GOT3 (cell line): ENCODE results near the gene BCL7A.
"Not testable (repeated sequence)": the region's sequence is repeated elsewhere in the genome, so short reads cannot be mapped to it uniquely, and the experiment has no call there.

Source experiments
- DNase-seq: peaks from one replicate; lab custom pipeline; 2025; ENCODE audit warnings: mixed read lengths; lab: John Stamatoyannopoulos, UW

The BCL7A gene

GRCh38 chr12:122021822-122022392 is at the start of gene BCL7A:
TSS of gene BCL7A (plus strand) at chr12:122021884. CDS start at chr12:122022092, 208 bp downstream.
- DNase-seq = no peak

- DNase-seq = no peak
Observed at GRCh38 chr12:121974026-121974985, 47.4 kb upstream of the BCL7A start.

DNA sequence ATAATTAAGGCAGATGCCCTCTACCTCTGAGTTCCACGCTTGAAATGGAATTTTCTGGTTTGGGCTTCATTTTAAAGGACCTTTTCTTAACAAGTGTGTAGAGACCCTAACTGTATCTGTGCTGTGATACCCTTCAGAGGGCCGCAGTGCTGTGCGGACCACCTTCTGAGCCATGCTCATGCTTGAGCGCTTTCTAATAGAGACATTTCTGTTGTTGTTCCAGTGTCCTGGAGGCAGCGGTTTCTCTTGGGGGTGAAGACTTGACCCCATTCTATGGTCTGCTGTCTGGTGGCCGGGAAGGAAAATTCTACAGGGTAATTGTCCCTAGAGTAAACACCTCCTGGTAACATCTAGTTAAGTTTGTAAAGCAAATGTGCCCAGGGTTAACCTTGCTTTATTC is 46.7 kb upstream of the BCL7A start:
- DNase-seq = no peak

DNA sequence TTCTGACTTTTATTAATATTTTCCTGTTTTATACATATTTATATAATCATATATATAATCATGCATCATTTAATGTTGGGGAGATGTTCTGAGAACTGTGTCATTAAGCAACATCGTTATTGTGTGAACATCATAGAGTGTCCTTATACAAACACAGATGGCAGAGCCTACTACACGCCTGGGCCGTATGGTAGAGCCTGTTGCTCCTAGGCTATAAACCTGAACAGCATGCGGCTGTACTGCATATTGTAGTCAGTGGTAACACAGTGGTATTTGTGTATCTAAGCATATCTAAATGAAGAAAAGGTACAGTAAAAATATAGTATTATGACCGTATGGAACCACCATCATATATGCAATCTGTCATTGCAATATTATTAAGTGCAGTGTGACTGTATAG is 44.7 kb upstream of the BCL7A start:
- no peak for DNase-seq

DNA sequence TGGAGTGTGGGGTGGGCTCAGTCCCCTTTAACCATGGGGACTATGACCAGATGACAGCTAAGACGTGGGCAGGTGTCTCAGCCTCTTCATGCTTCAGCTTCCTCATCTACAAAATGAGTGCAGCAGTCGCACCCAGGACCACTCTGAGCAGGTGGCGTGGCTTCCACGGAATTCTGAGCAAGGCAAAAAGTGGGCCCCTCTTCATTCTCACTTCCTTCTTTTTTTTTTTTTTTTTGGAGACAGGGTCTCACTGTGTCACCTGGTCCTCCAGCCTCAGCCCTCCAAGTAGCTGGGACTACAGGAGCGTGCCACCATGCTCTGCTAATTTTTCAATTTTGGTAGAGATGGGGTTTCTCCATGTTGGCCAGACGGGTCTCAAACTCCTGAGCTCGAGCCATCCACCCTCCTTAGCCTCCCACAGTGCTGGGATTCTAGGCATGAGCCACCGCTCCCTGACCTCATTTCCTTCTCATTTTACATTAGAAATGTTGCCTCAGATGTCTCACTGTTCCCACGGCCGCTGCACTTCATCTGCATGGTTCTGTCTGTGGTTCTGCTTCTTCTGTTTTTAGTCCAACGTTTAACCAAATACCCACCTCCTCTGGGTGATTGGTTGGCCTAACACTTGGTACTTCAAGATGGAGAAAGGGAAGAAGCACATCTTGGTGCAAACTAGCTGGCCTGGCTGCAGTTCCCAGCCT is 41.3 kb upstream of the BCL7A start:
- DNase-seq = no peak

DNA sequence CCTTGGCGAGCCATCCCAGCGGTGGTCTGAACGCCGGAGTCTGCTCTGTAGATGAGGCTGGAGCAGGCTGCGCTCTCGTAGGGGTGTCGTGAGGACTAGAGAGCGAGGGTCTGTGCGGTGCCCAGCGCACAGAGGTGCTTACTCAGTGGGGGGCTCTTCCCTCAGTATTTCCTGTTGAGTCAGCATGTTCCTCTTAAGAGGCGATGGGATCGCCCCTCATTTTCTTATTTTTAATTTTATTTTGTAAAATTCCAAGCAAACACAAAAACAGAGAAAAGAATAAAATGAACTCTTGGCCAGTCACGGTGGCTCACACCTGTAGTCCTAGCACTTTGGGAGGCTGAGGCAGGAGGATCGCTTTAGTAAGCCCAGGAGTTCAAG is 40.8 kb upstream of the BCL7A start:
- DNase-seq = no peak

- DNase-seq = no peak
Observed at GRCh38 chr12:121981456-121981855, 40.2 kb upstream of the BCL7A start.

GRCh38 chr12:121982950-121983349 is 38.7 kb upstream of the BCL7A start:
- no peak for DNase-seq

- DNase-seq = no peak
Observed at GRCh38 chr12:121983536-121984210, 38.0 kb upstream of the BCL7A start.

DNA sequence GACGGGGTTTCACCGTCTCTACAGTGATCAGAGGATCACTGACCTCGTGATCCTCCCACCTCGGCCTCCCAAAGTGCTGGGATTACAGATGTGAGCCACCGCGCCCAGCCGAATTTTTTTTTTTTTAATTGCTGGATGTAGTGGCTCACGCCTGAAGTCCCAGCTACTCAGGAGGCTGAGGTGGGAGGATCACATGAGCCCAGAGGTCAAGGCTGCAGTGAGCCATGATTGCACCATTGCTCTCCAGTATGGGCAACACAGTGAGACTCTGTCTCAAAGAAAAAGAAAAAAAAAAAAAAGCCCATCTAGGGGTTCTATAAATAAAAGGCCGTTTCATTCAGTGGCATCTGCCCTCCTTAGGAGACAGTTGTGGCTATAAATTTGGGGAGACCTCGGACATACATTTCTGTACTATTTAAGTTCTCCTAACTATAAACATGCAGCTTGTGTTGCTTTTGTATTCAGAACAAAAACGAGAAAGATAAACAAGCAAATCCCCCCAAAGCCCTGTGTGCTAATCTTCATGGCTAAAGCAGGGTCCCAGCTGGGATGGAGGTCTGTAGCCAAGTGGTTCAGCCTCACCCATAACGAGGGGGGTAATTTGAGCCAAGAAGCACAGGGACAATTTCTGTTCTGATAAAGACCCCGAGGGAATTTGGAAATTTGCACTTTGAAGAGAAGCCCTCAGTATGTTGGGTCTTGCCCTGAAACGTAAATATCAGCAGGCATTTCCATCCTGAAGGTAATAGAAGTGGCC is 35.0 kb upstream of the BCL7A start:
- DNase-seq = no peak

GRCh38 chr12:121988519-121988918 is 33.2 kb upstream of the BCL7A start:
- not testable (repeated sequence) for DNase-seq

DNA sequence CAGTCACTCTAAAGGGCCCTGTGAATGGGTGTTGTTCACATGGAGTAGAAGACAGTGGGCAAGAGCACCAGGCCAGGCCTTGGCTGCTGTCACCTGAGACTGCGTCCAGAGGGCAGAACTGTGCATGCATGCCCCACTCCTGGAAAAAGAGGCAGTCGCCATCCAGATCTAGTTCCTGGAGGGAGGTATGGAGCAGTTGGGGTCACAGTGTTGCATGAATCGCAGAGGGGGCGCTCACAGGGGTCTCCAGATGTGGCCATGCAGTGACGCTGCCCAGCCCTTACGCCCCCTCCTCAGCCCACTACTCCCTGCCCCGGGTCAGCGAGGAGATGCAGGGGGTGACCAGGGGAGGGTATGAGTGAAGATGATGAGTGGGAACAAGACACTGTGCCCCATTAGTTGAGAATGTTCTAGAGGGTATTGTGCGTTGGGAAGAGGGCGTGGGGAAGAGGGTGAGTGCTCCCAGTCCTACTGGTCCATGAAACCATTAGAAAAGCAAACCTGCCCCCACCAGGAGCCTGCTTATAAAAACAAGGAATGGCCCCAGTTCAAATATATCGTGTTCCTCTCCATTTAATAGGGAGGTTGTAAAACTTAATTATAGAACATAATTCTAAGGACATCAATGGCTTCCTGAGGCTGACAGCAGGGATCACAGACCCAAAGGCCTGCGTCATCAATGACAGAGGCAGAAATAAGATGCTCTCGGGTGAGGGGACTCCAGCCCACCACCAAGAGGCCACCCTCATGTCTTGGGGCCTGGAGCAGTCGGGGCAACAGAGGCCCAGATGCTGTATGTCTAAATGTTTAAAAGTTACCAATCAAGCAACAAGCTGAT is 32.2 kb upstream of the BCL7A start:
- DNase-seq = no peak

DNA sequence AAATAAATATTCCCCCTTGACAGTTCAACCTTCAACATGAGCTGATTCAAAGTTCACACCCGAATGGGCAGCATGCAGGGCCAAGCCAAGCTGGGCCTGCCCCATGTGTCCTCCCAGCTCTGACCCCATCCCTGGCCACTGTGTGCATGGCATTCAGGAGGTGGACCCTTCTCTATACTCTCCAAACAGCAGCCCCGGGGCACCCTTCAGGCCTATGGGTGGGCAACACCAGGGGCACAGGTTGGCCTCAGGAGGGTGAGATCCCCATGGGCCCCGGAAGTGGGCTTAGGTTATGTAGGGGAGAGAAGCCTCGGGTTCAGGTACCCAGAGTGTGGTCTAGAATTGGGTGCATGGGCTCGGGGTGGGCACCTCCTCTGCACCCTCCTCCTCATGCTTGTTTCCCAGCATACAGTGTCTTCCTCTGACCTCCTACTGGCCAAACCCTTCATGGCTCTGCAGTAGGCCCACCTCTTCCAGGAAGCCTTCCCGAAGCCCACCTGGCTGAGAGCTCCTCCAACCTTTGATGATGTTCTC is 31.5 kb upstream of the BCL7A start:
- no peak for DNase-seq

DNA sequence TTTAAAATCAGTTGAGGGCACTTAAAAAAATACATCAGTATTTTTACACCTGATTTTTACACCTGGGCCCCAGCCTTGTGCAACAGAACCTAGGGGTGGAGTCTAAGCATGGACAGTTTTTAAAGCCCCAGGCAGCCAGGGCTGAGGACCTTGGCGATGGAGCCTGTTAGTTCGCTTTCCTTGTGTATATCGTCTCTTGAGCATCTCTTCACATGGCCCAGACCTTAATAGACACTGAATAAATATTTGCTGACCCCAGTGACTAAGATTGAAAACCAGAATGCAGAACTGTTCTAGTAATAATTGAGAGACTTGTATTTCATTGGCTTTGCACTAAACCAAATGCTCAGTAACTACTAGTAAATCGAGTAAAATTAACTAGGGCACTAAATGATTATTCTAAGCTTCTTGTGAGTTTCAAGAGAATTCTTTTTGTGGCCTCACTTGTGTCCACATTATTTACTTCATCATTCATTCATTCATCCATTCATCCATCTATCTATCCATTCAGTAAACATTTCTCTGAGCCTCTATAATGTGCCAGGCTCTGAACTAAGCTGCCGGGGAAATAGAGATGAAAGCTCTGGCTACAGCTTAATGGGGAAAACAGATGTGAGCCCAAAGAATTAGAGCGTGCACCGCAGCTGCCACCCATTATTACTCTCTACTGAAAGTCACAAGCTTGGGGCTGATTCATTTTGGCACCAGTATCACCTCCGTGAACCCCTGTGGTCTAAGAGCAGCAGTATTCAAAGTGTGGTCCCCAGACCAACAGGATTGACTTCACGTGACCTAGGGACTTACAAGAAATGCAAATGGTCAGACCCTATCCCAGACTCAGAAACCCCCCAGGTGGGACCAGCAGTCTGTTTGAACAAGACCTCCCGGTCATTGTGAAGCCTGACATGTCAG is 30.7 kb upstream of the BCL7A start:
- DNase-seq = no peak

DNA sequence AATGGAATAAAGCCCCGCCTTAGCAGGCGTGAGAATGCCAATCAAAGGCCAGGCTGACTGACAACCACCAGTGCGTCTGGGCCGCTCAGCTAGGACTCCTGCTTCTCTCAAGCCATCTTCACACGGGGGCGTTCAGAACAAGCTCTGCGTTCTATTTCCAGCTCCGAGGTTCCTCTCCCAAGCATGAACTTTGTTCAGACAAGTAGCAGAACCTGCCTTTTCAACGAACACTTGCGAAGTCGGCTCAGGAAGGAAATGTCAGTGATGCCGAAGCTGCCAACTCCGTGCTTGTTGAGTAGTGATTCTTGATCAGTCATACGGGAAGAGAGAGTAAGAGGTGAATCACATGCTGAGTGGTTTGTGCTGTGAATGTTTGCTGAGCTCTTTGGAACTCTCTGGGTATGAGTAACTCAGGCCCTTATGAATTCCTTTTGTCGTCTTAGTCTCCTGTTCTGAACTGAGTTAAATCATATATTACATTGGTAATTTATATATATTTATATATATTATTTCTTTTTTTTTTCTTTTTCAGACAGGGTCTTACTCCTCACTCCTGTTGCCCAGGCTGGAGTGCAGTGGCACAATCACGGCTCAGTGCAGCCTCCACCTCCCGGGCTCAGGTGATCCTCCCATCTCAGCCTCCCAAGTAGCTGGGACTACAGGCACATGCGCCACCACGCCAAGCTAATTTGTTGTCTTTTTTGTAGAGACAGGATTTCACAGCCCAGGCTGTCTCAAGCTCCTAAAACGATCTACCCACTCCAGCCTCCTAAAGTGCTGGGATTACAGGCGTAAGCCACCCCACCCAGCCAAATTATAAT is 29.4 kb upstream of the BCL7A start:
- no peak for DNase-seq

DNA sequence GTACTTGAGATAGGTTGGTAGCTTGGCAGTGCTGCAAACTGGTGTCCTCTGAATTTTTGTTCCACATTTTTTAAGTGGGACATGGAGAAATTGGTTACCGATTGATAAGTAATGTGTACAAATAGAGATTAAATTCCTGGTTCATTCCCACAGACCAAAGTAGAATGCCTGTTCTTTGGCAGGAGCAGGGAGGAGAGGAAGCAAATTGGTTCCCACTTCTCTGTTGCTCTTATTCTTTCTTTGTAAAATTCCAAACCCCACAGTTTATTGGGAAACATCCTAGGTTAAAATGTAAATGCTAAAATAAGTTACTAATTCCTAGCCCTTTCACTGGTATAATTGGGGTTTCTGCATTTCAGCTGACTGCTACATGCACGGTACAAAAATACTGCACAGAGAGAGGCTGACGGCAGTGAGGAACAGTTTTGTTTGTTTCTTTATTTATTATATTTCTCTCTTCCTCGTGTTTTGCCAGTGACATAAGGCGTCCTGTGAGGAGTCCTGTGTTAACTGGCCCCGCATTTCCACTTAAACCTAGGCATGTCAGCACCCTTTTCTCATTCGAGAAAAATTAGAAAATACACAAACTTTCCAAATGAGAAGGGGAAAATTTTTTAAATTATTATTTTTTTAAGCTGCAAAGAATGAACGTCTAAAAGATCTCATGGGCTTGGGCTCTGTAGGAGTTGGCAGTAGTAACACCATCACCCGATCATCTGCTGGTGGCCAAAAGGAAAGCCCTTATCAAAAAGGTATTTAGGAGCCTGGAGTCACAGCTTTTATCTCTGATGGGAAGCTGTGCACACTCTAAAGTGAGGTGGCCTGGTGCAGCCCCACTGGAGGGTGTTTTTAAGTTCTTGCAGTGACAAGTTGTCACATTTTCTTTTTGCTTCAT is 25.4 kb upstream of the BCL7A start:
- no peak for DNase-seq

GRCh38 chr12:121996945-121997612 is 24.6 kb upstream of the BCL7A start:
- DNase-seq = no peak
